ENCODE results near the gene HSD17B11.
"Not testable (repeated sequence)": the region's sequence is repeated elsewhere in the genome, so short reads cannot be mapped to it uniquely, and the experiment has no call there.

Gene HSD17B11, protein sequence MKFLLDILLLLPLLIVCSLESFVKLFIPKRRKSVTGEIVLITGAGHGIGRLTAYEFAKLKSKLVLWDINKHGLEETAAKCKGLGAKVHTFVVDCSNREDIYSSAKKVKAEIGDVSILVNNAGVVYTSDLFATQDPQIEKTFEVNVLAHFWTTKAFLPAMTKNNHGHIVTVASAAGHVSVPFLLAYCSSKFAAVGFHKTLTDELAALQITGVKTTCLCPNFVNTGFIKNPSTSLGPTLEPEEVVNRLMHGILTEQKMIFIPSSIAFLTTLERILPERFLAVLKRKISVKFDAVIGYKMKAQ

GRCh38 chr4:87390891-87391575, at the start of gene HSD17B11:
Gene HSD17B11 (minus strand): TSS chr4:87391188. CDS start chr4:87391070, 118 bp downstream.
- DNase-seq = peak; percentile 89

DNA sequence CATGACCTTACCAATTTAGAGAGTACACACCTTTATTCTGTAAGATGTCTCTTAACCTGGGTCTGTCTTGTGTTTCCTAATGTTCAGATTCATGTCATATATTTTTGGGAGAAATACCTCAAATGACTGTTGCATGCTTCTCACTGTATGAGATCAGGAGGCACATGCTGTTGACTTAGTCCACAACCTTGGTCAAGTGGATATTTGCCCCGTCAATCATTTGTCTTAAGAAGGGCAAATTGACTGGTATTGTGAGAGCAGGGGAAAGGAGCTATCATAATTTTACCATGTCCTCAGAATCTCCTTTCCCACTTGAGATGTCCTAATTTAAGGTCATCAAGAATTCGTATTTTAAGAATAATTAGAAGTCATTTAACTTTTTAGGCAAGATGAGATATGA, 42.4 kb upstream of the HSD17B11 start:
- no peak for DNase-seq

DNA sequence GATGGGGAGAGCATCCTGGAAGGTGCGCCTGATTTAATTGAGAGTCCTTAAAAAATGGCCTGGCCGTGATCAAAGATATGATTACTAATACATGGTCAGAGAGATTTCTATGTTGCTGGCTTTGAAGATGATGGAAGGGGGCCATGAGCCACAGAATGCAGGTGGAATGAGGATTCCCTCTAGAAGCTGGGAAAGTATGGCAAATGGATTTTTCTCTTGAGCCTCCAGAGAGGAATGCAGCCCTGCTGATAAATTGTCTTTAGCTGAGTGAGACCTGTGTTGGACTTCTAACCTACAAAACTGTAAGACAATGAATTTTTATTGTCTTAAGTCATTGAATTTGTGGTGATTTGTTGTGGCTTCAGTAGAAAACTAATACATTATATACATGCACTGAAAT, 39.0 kb upstream of the HSD17B11 start:
- DNase-seq = no peak

DNA sequence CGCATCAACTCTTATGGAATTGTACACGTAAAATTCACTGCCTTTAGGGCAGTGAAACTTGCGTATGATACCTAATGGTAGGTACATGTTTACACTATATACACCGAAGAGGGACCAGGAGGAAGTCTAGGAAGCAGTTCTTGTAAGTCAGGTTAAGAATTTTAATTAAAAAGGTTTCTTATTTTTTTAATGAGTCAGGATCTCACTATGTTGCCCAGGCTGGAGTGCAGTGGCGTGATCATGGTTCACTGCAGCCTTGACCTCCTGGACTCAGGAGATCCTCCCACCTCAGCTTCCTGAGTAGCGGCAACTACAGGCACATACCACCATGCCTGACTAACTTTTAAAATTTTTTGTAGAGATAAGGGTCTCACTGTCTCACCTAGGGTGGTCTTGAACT, 38.0 kb upstream of the HSD17B11 start:
- DNase-seq = no peak

DNA sequence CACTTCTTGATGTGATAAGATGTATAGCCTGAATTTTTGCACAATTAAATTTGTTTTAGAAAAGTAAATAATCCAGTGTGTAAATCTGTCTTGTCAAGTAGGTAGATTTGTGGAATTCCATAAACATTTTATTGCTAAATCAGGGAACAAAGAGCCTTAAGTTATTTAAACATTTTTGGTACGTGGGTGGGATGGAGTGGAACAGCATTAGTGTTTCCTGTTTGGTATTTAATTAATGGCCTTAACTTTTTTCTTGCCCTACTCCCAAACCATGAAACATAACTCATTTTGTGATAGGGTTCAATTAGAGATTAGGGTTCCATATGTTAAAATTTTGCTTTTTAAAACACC, 36.5 kb upstream of the HSD17B11 start:
- no peak for DNase-seq

- no peak for DNase-seq
Measured at GRCh38 chr4:87426865-87427517, 36.0 kb upstream of the HSD17B11 start.

GRCh38 chr4:87425711-87426110, 34.7 kb upstream of the HSD17B11 start:
- DNase-seq = no peak

- not testable (repeated sequence) for DNase-seq
Measured at GRCh38 chr4:87424099-87424543, 33.1 kb upstream of the HSD17B11 start.

GRCh38 chr4:87423317-87424098, 32.5 kb upstream of the HSD17B11 start:
- DNase-seq = peak; percentile 3

- peak; percentile 91 for DNase-seq
Measured at GRCh38 chr4:87422104-87423052, 31.4 kb upstream of the HSD17B11 start, which contains the start of gene NUDT9. Gene NUDT9 (plus strand): TSS chr4:87422573. CDS start chr4:87422906, 333 bp downstream.

GRCh38 chr4:87420276-87420830, 29.4 kb upstream of the HSD17B11 start:
- no peak for DNase-seq

GRCh38 chr4:87419578-87420249, 28.7 kb upstream of the HSD17B11 start:
- no peak for DNase-seq

DNA sequence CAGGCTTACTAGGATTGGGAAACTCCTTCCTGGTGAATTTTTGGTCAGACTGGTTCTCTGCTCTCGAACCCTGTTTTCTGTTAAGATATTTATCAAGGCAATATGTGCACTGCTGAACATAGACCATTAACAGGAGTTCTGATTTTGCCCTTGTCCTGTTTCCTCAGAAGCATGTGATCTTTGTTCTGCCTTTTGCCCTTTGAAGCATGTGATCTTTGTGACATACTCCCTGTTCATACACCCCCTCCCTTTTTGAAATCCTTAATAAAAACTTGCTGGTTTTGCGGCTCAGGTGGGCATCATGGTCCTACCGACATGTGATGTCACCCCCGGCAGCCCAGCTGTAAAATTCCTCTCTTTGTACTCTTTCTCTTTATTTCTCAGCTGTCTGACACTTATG, 27.4 kb upstream of the HSD17B11 start:
- DNase-seq = not testable (repeated sequence)

- DNase-seq = no peak
Measured at GRCh38 chr4:87416965-87417364, 26.0 kb upstream of the HSD17B11 start.

GRCh38 chr4:87414816-87415215, 23.8 kb upstream of the HSD17B11 start:
- no peak for DNase-seq

DNA sequence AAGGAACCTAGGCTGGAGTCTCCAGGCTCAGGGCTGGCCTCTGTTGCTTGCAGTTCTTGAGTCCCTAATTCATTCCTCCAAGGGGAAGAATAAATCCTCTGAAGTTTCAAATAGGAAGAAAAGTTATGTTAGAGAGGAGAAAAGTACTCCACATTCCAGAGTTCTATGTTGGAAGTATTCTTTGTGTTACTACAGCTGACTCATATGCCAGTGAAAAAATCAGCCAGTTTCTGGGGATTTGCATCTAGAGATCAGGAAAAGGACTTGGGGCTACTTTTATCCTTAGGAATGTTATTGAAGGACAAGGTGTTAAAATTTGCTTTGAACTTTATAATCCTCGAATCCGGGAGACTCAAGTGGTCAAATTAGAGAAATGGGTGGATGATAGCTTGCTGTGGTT, 19.7 kb upstream of the HSD17B11 start:
- no peak for DNase-seq

DNA sequence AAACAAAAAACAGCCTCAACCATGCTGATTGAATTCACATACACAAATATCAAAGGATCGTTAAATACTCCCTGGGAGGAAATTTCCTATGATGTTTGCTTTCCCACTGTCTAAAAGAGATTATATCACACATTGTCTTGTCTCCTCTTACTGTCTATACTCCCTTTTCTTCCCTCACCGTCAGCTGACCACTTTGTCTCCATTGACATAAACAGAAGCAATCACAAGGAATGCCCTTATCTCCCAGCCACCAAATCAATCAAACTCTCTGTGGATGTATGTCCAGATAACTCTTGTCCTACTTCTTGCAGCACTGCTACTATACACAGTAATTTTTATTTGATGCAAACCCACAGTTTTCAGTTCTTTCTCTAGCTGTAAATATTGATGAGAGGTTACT, 19.2 kb upstream of the HSD17B11 start:
- no peak for DNase-seq

- no peak for DNase-seq
Measured at GRCh38 chr4:87409420-87409939, 18.5 kb upstream of the HSD17B11 start.

- not testable (repeated sequence) for DNase-seq
Measured at GRCh38 chr4:87406902-87407301, 15.9 kb upstream of the HSD17B11 start.

GRCh38 chr4:87406462-87406861, 15.5 kb upstream of the HSD17B11 start:
- no peak for DNase-seq

Data from CD4-positive, alpha-beta T cell treated with Interleukin-17A for 1 hour (primary cell).